DND-41 (cell line): ENCODE measurements around the gene LMNTD1.

Experiments
- EZH2 ChIP-seq: IDR thresholded peaks from 3 replicates; pipeline ENCODE4 v1.6.1; 2012; ENCODE audit warnings: borderline replicate concordance, low read depth, mild to moderate bottlenecking, moderate library complexity, low read length, inconsistent platforms; ENCODE audit not compliant: severe bottlenecking
- TF ChIP-seq, protein P1 (sequence below): IDR thresholded peaks from 2 replicates; pipeline ENCODE4 v1.5.1; 2012; ENCODE audit warnings: borderline replicate concordance, low read length, moderate library complexity, mild to moderate bottlenecking; ENCODE audit not compliant: poor library complexity, severe bottlenecking; ENCODE audit errors: extremely low read depth

GRCh38 chr12:25529738-25530137, 23.3 kb downstream of the LMNTD1 start:
- TF ChIP-seq, protein P1, sequence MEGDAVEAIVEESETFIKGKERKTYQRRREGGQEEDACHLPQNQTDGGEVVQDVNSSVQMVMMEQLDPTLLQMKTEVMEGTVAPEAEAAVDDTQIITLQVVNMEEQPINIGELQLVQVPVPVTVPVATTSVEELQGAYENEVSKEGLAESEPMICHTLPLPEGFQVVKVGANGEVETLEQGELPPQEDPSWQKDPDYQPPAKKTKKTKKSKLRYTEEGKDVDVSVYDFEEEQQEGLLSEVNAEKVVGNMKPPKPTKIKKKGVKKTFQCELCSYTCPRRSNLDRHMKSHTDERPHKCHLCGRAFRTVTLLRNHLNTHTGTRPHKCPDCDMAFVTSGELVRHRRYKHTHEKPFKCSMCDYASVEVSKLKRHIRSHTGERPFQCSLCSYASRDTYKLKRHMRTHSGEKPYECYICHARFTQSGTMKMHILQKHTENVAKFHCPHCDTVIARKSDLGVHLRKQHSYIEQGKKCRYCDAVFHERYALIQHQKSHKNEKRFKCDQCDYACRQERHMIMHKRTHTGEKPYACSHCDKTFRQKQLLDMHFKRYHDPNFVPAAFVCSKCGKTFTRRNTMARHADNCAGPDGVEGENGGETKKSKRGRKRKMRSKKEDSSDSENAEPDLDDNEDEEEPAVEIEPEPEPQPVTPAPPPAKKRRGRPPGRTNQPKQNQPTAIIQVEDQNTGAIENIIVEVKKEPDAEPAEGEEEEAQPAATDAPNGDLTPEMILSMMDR: no peak
- no peak for TF ChIP-seq EZH2
